Esophagus muscularis mucosa (tissue), 3 donors: ENCODE data around the gene BMP6.

Experiments
- POLR2A ChIP-seq: fragments of 450-650 bp; IDR thresholded peaks from one replicate; pipeline ENCODE4 v1.6.1; 2017; ENCODE audit warnings: antibody characterized with exemption, moderate library complexity, mild to moderate bottlenecking, low read depth
- TF ChIP-seq, protein P1 (sequence below), 3 experiments: fragments of 200-600 bp in 2 of 3; fragments of 450-650 bp in 1 of 3; sonication (generic) in 2 of 3; IDR thresholded peaks; one replicate each; pipeline ENCODE4 v1.5.1; 2017 to 2019; ENCODE audit warnings: antibody characterized with exemption in 3 of 3, mild to moderate bottlenecking in 2 of 3, moderate library complexity in 1 of 3

GRCh38 chr6:7820288-7820835 is 94.5 kb downstream of the BMP6 start:
- no peak for TF ChIP-seq POLR2A
- TF ChIP-seq, protein P1, sequence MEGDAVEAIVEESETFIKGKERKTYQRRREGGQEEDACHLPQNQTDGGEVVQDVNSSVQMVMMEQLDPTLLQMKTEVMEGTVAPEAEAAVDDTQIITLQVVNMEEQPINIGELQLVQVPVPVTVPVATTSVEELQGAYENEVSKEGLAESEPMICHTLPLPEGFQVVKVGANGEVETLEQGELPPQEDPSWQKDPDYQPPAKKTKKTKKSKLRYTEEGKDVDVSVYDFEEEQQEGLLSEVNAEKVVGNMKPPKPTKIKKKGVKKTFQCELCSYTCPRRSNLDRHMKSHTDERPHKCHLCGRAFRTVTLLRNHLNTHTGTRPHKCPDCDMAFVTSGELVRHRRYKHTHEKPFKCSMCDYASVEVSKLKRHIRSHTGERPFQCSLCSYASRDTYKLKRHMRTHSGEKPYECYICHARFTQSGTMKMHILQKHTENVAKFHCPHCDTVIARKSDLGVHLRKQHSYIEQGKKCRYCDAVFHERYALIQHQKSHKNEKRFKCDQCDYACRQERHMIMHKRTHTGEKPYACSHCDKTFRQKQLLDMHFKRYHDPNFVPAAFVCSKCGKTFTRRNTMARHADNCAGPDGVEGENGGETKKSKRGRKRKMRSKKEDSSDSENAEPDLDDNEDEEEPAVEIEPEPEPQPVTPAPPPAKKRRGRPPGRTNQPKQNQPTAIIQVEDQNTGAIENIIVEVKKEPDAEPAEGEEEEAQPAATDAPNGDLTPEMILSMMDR (IDR thresholded peaks at IDR 0.05): no peak
